CD4-positive, alpha-beta T cell treated with Interleukin-15 for 1 hour (primary cell): ENCODE results near the gene MIS18A.

Experiments
- DNase-seq: peaks from one replicate; pipeline ENCODE4 v3.0.0-alpha.2; 2020

MIS18A gene

DNA sequence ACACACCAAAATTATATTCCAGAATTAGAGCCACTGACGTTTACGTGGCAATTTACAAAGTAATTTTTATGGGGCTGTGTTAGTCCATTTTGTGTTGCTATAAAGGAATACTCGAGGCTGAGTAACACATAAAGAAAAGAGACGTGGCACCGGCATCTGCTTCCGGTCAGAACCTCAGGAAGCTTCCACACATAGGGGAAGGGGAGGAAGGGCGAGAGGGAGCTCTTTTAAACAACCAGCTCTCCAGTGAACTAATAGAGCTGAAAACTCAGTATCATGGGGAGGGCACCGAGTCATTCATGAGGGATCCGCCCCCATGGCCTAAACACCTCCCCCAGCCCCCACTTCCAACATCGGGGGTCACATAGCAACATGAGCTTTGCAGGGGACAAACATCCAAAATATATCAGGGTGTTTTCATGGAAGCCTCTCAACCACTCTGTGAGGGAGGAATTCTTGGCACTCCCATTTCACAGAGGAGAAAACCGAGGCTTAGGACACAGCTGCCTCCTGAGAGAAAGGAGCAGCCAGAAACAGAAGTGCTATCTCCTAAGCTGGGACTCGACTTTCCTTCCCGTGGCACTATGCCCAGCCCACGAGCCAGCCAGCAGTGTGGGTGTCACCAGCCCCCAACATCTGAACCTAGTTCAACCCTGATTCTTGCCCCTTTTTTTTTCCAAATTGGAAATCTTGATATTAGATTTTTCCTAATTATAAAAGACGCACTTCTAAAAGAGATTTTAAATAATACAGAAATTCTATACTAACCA, 29.2 kb downstream of the MIS18A start:
- no peak for DNase-seq

DNA sequence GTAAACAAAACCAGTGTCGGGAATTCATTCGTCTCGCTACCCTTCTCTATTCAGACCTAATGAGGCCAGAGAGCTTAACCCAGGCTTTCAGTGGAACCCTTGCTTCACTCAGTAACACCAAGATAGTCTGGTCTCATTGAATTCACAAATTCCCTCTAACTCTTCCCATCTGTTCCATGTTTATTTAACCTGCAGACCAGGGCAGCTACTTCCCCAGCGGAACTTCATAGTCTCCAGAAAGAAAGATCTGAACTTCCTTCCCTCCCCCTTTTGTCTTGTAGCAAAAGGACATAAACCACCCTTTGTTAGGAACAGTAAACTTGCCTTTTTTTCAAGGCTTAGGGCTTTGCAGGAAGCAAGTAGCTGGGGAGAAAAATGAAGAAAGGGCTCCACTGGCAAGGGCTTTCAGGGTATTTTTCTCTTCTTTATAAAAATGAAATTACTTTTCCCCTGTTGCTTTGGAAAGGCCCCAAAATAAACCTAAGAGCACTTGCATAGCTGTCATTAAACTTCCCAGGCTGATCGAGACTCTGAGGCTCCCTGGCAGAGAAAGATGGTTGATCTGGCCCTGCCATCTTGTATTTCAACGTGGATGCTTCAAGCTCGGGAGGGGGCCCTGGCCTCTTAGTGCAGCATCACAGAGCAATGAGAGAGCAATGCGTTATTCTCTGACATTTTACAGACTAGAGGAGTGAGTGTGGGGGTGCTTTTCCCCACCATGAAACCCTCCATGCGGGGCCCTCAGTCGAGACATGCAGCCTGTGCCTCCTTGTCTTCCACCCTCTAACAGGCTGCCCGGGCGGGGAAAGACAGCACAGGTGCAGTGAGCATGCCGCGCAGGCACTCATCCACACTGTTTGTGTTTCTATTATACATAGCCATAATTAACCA, 30.0 kb downstream of the MIS18A start:
- no peak for DNase-seq

DNA sequence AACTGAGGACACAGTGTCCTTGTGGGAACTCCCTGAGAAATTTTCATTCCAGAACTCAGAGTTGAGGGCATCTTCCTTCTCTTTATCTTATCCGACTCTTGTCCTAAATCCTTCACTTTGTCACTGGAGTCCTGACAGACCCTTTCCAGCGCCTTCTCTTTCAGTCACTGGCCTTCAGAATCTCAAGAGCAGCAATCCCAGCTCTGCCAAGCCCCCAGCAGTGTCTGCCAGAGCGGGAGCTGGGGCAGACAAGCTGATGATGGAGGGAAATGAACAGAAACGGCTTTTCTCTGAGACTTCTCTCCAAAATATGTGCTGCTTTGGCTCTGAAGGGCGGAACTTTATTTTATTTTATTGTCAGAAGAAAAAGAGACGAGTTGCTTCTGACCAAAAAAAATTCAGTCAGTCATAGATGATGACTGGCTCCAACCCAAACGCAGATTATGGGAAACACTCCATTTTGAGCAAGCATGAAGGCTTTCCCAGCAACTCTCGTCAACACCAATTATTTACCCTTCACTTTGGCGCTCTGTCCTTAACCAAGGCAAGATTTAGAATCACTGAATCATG, 32.2 kb downstream of the MIS18A start:
- DNase-seq: no peak

DNA sequence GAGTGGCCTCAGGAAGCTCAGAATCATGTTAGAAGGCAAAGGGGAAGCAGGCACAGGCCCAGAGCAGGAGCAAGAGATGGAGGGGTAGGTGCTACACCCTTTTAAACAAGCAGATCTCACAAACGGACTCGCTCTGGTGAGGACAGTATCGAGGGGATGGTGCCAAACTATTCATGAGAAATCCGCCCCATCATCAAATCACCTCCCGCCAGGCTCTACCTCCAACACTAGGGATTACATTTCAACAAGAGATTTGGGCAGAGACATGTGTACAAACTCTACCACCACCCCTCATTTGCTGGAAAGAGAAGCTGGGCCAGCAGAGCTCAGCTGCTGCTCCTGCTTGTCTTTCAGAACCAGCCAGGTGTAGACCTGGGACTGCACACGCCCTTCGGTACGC, 32.9 kb downstream of the MIS18A start:
- DNase-seq: no peak

DNA sequence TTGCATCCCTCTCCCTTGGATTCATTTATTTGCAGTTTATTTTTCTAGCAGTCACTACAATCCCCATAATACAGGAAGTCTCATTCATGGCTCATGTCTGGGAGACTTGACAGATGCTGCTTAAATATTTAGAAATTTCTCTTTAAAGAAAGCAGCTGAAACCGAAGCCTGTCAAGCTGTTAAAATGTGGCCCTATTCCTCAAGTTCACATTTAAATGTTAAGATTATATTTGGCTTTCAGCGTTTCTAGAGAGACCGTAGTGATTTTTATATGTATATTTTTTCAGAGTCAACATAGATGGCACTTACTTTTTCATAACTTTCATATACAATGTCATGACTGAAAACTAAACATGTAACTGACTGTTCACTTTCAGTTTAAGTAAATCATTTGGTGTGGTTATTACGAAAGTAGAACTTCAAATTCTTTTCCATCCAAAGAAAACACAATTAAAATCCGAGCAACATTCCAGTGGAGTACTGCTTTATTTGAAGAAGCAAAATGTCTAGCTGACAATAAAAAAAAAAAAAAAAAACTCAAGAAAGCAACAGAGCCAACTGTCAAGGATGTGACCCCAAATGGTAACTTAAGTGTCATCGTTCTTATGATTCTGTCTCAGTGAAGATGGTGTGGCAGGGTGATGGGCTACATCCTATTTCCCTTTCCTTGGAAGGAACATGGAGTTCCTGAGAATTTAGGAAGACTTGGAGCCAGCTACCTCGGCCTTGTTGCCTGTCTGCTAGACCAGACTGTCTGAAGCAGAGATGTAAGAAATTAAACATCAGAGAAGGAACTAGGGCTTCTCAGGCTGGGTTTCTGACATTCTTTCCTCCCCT, 37.8 kb downstream of the MIS18A start:
- no peak for DNase-seq

DNA sequence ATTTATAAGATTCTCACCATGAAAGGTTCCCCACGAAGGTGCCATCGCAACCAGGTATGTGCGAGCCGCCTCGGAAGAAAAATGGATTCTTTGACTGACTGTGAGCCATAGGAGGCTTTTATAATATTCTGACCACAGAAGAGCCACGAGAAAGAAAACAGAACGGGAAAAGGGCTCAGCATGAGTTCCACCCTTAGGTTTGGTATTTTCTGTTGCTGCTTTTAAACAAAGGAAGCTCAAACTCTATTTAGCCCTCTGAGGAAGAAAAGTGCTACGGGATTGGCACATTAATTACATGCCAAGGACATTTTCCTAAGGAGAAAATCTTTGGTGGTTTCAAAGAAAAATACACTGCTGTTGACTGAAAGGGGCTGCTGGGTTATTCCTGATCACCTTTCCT, 39.3 kb downstream of the MIS18A start:
- no peak for DNase-seq

DNA sequence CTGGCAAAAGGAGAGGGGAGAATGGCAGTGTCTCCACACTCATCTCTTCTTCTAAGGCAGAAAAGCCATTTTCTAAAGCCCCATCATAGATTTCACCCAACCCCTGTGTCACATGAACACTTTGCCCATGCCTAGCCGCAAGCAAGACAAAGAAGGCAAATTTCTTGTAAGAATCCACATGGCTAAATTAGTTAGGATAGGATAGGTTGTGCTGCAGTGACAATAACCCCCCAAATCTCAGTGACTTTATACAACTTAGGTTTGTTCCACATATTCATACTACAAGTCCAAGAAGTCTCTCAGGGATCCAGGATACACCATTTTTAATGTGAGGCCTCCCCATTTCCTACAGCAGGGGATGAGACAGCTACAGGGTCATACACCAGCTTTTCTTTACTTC, 40.8 kb downstream of the MIS18A start:
- DNase-seq: no peak

DNA sequence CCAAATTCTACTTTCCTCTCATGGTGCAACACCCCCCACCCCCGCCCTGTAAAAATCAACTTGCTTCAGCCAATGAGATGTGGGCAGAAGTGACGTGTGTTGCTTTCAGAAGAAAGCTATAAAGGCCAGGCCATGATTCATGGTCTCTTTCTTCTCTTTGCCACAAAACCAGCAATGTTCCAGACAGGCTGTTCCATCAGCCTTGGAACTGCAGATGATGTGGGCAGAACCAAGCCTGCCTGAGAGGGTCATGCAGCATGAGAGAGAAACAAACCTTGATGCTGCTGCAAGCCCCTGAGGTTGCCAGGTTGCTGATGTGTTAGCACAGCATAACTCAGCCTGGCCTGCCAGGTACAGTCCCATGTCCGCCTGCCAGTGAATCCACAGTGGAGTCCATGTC, 41.8 kb downstream of the MIS18A start:
- no peak for DNase-seq

DNA sequence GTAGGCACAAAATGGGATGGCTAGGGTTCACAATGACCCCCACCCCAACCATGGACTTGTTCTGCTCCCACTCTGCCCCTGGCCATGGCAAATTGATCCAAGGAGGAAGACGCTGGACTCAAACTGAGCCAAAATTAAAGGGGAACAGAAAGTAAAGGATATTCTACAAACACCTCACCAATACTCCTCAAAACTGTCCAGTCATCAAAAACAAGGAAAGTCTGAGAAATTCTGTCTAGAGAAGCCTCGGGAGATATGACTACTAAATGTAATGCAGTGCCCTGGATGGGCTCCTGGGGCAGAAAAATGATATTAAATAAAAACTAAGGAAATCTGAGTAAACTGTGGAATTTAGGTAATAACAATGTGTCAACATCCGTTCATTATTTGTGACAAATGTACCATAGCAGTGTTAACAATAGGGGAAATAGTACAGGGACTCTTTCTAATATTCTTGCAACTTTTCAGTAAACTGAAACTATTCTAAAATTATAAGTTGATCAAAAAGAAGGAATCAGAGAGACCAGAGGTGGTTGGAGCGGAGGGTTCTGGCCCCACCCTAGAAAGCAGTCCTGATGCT, 45.0 kb downstream of the MIS18A start:
- DNase-seq: no peak

DNA sequence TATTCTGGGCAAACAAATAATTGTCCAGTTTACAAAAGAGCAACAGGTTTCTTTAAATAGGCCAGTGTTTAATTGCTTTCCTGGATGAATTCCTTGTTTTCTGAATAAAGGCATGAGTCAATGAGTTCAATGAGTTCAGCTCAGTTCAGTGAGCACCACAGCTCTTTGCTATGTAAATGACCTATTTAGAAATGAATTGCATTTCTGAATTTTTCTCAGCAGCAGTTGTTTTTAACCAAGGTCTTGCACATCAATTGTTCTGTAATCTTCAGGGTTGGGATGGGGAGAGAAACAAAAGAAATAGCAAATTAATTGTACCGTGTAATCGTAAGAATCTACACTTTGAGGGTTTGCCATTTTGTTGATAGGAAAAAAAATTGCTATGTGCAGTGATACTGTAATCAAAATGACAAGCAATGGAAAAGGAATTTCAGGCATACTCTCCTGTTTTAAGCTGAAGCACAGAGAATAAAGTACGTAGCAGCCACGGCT, 45.7 kb downstream of the MIS18A start:
- DNase-seq: no peak

DNA sequence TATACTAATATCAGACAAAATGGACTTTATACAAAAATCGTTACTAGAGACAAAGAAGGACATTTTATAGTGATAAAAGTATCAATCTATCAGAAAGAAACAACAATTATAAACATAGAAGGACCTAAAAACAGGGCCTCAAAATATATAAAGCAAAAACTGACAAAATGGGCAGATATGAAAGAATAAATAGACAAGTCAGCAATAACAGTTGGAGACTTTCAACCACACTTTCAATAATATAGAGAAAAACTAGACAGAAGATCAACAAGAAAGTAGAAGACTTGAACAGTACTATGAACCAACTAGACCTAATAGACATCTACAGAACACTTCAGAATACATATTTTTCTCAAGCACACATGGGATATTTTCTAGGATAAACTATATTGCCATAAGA, 52.4 kb downstream of the MIS18A start:
- no peak for DNase-seq
